Neural cell (in vitro differentiated cells): Measurements from ENCODE around the gene SPZ1. TPM values are rescaled to one million over a fixed set of nuclear protein-coding genes. Genes with fewer than 3 reads are reported as not detected.

Experiments used
- H2AFZ ChIP-seq: fragments of 200-600, 300-800 bp; sonication (generic), shearing (Covaris generic); 2 replicates; pipeline ENCODE4 v1.6.0; 2014; ENCODE audit warnings: low read depth, mild to moderate bottlenecking, antibody characterized with exemption, low read length, moderate library complexity
- H3F3A ChIP-seq: fragments of 200-600 bp; shearing (Covaris generic); 2 replicates; pipeline ENCODE4 v1.6.1; 2016; ENCODE audit warnings: mild to moderate bottlenecking, moderate library complexity, mixed read lengths, antibody characterized with exemption, low read length; ENCODE audit not compliant: insufficient read depth, poor library complexity, severe bottlenecking
- H3K27ac ChIP-seq: fragments of 200-600, 300-800 bp; sonication (generic), shearing (Covaris generic); 2 replicates; pipeline ENCODE4 v1.5.1; 2014; ENCODE audit warnings: mild to moderate bottlenecking, low read length, moderate library complexity
- H3K27me3 ChIP-seq: fragments of 300-800, 200-600 bp; sonication (generic), shearing (Covaris generic); 2 replicates; pipeline ENCODE4 v1.6.0; 2014; ENCODE audit warnings: mild to moderate bottlenecking, low read depth, low read length, moderate library complexity; ENCODE audit not compliant: insufficient read depth
- H3K36me3 ChIP-seq: fragments of 300-800, 200-600 bp; sonication (generic), shearing (Covaris generic); 2 replicates; pipeline ENCODE4 v1.5.1; 2014; ENCODE audit warnings: mild to moderate bottlenecking, antibody characterized with exemption, low read length, moderate library complexity; ENCODE audit not compliant: insufficient read depth
- H3K4me2 ChIP-seq: fragments of 300-800, 200-600 bp; sonication (generic), shearing (Covaris generic); 2 replicates; pipeline ENCODE4 v1.6.0; 2014; ENCODE audit warnings: mild to moderate bottlenecking, low read length
- H3K4me3 ChIP-seq: fragments of 300-800, 200-600 bp; sonication (generic), shearing (Covaris generic); 2 replicates; pipeline ENCODE4 v1.5.1; 2014; ENCODE audit warnings: mild to moderate bottlenecking, low read length, moderate library complexity
- H3K79me2 ChIP-seq: fragments of 200-600 bp; shearing (Covaris generic); replicated peaks from 2 replicates; pipeline ENCODE4 v1.6.0; 2014; ENCODE audit warnings: mild to moderate bottlenecking, low read length, moderate library complexity; ENCODE audit not compliant: insufficient read depth
- H3K9ac ChIP-seq: fragments of 300-800, 200-600 bp; sonication (generic), shearing (Covaris generic); 2 replicates; pipeline ENCODE4 v1.6.1; 2016; ENCODE audit warnings: mild to moderate bottlenecking, low read length, mixed read lengths
- H3K9me2 ChIP-seq: fragments of 200-600 bp; shearing (Covaris generic); 2 replicates; pipeline ENCODE4 v1.6.1; 2016; ENCODE audit warnings: mild to moderate bottlenecking, low read length, mixed read lengths; ENCODE audit not compliant: insufficient read depth
- H3K9me3 ChIP-seq: fragments of 200-600, 300-800 bp; sonication (generic), shearing (Covaris generic); 2 replicates; pipeline ENCODE4 v1.6.1; 2016; ENCODE audit warnings: mild to moderate bottlenecking, mixed run types, low read length, moderate library complexity, mixed read lengths
- H4K20me1 ChIP-seq: fragments of 200-600 bp; shearing (Covaris generic); 2 replicates; pipeline ENCODE4 v1.6.1; 2016; ENCODE audit warnings: mild to moderate bottlenecking, mixed run types; ENCODE audit not compliant: insufficient read depth
- EP300 ChIP-seq: fragments of 450-650 bp; conservative IDR thresholded peaks from 2 replicates; pipeline ENCODE4 v1.6.1; 2014; ENCODE audit warnings: antibody characterized with exemption, mild to moderate bottlenecking, moderate library complexity; ENCODE audit not compliant: poor library complexity, severe bottlenecking
- EZH2 ChIP-seq: fragments of 200-600, 300-800 bp; shearing (Covaris generic), sonication (generic); IDR thresholded peaks from 2 replicates; pipeline ENCODE4 v1.6.1; 2014; ENCODE audit warnings: antibody characterized with exemption, low read length, borderline replicate concordance, mild to moderate bottlenecking; ENCODE audit not compliant: insufficient read depth, poor library complexity, severe bottlenecking
- MXI1 ChIP-seq: fragments of 450-650 bp; conservative IDR thresholded peaks from 2 replicates; pipeline ENCODE4 v1.6.1; 2014; ENCODE audit warnings: antibody characterized with exemption, mild to moderate bottlenecking; ENCODE audit not compliant: poor library complexity, severe bottlenecking
- POLR2AphosphoS5 ChIP-seq: IDR thresholded peaks from 2 replicates; pipeline ENCODE4 v1.6.1; 2012
- RAD21 ChIP-seq: fragments of 450-650 bp; conservative IDR thresholded peaks from 2 replicates; pipeline ENCODE4 v1.6.1; 2014; ENCODE audit warnings: antibody characterized with exemption, mild to moderate bottlenecking, moderate library complexity
- SMC3 ChIP-seq: fragments of 450-650 bp; conservative IDR thresholded peaks from 2 replicates; pipeline ENCODE4 v1.6.1; 2014; ENCODE audit warnings: antibody characterized with exemption, mild to moderate bottlenecking, moderate library complexity; ENCODE audit not compliant: poor library complexity
- TAF1 ChIP-seq: IDR thresholded peaks from 2 replicates; pipeline ENCODE4 v1.6.1; 2012; ENCODE audit warnings: low read depth
- polyA plus RNA-seq: library from polyadenylated mRNA; depleted of rRNA; stranded (reverse); fragments of >200 nt; gene quantifications from 2 replicates; pipeline ENCODE4 v1.2.3, GENCODE V29; 2014
- TF ChIP-seq, protein P1 (sequence below): IDR thresholded peaks from 2 replicates; pipeline ENCODE4 v1.6.1; 2012; ENCODE audit warnings: borderline replicate concordance
- TF ChIP-seq, protein P2 (sequence below): fragments of 450-650 bp; IDR thresholded peaks from 2 replicates; pipeline ENCODE4 v1.5.1; 2014; ENCODE audit warnings: antibody characterized with exemption, mild to moderate bottlenecking, moderate library complexity; ENCODE audit not compliant: poor library complexity, severe bottlenecking

SPZ1 gene
- polyA plus RNA-seq, 1 donor from 2014 or later: not detected

DNA sequence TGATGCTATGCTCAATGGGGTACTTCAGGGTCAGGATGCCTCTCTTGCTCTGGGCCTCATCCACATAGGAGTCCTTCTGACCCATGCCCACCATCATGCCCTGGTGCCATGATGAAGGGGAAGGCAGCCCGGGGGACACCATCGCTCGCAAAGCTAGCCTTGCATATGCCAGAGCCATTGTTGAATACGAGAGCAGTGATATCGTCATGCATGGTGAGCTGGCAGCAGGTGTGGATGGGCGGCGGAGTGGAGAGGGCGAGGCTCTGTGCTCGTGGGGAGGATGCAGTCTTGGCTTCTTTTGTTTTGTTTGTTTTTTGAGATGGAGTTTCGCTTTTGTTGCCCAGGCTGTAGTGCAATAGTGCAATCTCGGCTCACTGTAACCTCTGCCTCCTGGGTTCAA is 17.2 kb upstream of the SPZ1 start:
- H3K4me2 ChIP-seq: no peak overlapping the region
- no peak overlapping the region for H2AFZ ChIP-seq
- H3K79me2 ChIP-seq: no peaks in the 10 kb centered on the region

DNA sequence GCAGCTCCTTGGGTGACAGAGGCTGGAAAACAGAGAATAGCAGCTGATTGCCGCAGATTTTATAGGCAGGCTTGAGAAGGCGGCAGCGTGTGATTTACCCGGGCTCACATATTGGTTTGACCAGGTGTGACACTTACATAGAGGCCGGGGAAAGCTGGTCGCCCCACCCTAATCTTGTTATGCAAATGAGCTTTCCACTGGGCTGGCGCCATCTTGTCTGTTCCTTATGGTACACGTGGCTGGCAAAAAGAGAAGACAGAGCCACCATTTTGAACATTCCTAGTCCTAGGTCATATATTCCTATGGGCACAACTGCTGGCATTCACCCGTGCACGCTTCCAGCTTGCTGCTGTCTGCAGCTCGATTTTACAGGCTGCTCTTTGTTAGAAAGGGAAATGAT is 11.3 kb upstream of the SPZ1 start:
- Histone ChIP-seq H2AFZ (no peak overlapping the region), H3K79me2 (no peaks in the 10 kb centered on the region), H3K4me2 (no peak overlapping the region), H3K9ac (no peak overlapping the region), H3K9me3 (no peaks in the 10 kb centered on the region), H3K4me3 (no peak overlapping the region), H4K20me1 (no peaks in the 10 kb centered on the region), H3K36me3 (no peaks in the 10 kb centered on the region), H3K9me2 (no peaks in the 10 kb centered on the region), H3K27me3 (no peaks in the 10 kb centered on the region), H3F3A (no peaks in the 10 kb centered on the region), H3K27ac (no peak overlapping the region)
- TF ChIP-seq, protein P1, sequence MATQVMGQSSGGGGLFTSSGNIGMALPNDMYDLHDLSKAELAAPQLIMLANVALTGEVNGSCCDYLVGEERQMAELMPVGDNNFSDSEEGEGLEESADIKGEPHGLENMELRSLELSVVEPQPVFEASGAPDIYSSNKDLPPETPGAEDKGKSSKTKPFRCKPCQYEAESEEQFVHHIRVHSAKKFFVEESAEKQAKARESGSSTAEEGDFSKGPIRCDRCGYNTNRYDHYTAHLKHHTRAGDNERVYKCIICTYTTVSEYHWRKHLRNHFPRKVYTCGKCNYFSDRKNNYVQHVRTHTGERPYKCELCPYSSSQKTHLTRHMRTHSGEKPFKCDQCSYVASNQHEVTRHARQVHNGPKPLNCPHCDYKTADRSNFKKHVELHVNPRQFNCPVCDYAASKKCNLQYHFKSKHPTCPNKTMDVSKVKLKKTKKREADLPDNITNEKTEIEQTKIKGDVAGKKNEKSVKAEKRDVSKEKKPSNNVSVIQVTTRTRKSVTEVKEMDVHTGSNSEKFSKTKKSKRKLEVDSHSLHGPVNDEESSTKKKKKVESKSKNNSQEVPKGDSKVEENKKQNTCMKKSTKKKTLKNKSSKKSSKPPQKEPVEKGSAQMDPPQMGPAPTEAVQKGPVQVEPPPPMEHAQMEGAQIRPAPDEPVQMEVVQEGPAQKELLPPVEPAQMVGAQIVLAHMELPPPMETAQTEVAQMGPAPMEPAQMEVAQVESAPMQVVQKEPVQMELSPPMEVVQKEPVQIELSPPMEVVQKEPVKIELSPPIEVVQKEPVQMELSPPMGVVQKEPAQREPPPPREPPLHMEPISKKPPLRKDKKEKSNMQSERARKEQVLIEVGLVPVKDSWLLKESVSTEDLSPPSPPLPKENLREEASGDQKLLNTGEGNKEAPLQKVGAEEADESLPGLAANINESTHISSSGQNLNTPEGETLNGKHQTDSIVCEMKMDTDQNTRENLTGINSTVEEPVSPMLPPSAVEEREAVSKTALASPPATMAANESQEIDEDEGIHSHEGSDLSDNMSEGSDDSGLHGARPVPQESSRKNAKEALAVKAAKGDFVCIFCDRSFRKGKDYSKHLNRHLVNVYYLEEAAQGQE: no peak
- TF ChIP-seq RAD21 (no peak), SMC3 (no peak), POLR2AphosphoS5 (no peak), MXI1 (no peak), TAF1 (no peak), EP300 (no peak), EZH2 (no peak)
- TF ChIP-seq, protein P2, sequence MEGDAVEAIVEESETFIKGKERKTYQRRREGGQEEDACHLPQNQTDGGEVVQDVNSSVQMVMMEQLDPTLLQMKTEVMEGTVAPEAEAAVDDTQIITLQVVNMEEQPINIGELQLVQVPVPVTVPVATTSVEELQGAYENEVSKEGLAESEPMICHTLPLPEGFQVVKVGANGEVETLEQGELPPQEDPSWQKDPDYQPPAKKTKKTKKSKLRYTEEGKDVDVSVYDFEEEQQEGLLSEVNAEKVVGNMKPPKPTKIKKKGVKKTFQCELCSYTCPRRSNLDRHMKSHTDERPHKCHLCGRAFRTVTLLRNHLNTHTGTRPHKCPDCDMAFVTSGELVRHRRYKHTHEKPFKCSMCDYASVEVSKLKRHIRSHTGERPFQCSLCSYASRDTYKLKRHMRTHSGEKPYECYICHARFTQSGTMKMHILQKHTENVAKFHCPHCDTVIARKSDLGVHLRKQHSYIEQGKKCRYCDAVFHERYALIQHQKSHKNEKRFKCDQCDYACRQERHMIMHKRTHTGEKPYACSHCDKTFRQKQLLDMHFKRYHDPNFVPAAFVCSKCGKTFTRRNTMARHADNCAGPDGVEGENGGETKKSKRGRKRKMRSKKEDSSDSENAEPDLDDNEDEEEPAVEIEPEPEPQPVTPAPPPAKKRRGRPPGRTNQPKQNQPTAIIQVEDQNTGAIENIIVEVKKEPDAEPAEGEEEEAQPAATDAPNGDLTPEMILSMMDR: no peak

More for the DNA sequence above, 17.2 kb upstream of the SPZ1 start:
- Histone ChIP-seq H3K4me3 (no peak overlapping the region), H3F3A (no peaks in the 10 kb centered on the region), H3K27me3 (no peaks in the 10 kb centered on the region), H3K9me3 (no peaks in the 10 kb centered on the region), H3K36me3 (no peaks in the 10 kb centered on the region), H4K20me1 (no peaks in the 10 kb centered on the region), H3K9me2 (no peaks in the 10 kb centered on the region), H3K27ac (no peak overlapping the region), H3K9ac (no peak overlapping the region)
- TF ChIP-seq EZH2 (no peak), TAF1 (no peak), MXI1 (no peak), EP300 (no peak), RAD21 (no peak), SMC3 (no peak), POLR2AphosphoS5 (no peak)
- TF ChIP-seq, protein P1: no peak
- TF ChIP-seq, protein P2: no peak
